Peyer's patch (tissue), 4 donors: Measurements from ENCODE around the gene SPINK1.

ENCODE experiments used
- CTCF ChIP-seq, 6 experiments: fragments of 450-650 bp in 4 of 6; fragments of 200-600 bp in 2 of 6; sonication (generic) in 1 of 6; IDR thresholded peaks; one replicate each; pipeline ENCODE4 v1.5.1; 2017 to 2019; ENCODE audit warnings: antibody characterized with exemption in 6 of 6, mild to moderate bottlenecking in 3 of 6, moderate library complexity in 1 of 6
- POLR2A ChIP-seq, 2 donors: fragments of 450-650 bp; IDR thresholded peaks; one replicate each; pipeline ENCODE4 v1.5.1; 2017; ENCODE audit warnings: antibody characterized with exemption in 2 of 2, mild to moderate bottlenecking in 2 of 2, moderate library complexity in 2 of 2

DNA sequence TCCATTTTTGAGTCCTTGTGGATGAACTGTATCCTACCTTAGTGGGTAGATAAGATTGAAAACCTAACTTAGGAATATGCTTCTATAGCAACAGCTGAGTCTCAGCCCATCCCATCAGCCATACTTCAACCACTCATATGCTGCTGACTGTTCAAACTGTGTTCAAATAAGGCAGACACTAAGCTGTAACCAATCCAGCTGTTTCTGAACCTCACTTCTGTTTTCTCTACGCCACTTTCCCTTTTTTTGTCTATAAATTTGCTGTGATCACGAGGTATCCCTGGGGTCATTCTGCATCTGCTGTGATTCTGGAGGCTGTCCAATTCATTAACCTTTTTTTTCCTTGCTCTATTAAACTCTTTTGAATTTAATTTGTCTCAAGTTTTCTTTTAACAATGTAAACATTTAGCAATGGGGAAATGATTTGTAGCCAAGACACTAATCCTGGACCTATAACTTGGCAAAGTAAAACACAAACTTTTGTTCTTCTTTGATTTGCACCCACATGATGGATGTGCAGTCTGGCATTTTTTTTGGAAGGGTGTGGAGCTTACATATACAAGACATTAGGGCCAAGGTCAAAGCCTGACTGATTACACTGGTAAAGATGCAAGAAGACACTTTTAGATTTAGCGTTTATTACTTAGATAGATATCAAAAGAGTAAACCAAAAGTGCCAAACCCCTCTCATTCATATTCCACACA lies 32.1 kb upstream of the SPINK1 start:
- no peak for TF ChIP-seq CTCF (IDR thresholded peaks at IDR 0.05)
- no peak for TF ChIP-seq POLR2A (IDR thresholded peaks at IDR 0.05)
